ENCODE measurements around the gene LINGO3.

Gene LINGO3

GRCh38 chr19:2270423-2271233 lies 37.3 kb downstream of the LINGO3 start (continued):
- TF ChIP-seq, protein P1, sequence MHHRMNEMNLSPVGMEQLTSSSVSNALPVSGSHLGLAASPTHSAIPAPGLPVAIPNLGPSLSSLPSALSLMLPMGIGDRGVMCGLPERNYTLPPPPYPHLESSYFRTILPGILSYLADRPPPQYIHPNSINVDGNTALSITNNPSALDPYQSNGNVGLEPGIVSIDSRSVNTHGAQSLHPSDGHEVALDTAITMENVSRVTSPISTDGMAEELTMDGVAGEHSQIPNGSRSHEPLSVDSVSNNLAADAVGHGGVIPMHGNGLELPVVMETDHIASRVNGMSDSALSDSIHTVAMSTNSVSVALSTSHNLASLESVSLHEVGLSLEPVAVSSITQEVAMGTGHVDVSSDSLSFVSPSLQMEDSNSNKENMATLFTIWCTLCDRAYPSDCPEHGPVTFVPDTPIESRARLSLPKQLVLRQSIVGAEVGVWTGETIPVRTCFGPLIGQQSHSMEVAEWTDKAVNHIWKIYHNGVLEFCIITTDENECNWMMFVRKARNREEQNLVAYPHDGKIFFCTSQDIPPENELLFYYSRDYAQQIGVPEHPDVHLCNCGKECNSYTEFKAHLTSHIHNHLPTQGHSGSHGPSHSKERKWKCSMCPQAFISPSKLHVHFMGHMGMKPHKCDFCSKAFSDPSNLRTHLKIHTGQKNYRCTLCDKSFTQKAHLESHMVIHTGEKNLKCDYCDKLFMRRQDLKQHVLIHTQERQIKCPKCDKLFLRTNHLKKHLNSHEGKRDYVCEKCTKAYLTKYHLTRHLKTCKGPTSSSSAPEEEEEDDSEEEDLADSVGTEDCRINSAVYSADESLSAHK (tag by site-specific recombination; IDR thresholded peaks at IDR 0.05): peak; percentile 11; the same call in 1 of the 2 replicates
- TF ChIP-seq, protein P2, sequence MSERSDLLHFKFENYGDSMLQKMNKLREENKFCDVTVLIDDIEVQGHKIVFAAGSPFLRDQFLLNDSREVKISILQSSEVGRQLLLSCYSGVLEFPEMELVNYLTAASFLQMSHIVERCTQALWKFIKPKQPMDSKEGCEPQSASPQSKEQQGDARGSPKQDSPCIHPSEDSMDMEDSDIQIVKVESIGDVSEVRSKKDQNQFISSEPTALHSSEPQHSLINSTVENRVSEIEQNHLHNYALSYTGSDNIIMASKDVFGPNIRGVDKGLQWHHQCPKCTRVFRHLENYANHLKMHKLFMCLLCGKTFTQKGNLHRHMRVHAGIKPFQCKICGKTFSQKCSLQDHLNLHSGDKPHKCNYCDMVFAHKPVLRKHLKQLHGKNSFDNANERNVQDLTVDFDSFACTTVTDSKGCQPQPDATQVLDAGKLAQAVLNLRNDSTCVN (tag by site-specific recombination; optimal IDR thresholded peaks at IDR 0.05): peak; percentile 93
- peak; percentile 23 for TF ChIP-seq ZFHX2 (tag by site-specific recombination; conservative IDR thresholded peaks at IDR 0.05)
- TF ChIP-seq ZNF488 (tag by site-specific recombination; IDR thresholded peaks at IDR 0.05): no peak
- peak; percentile 93; the same call in 1 of the 2 replicates for TF ChIP-seq KLF1 (tag by site-specific recombination; IDR thresholded peaks at IDR 0.05)
- no peak for TF ChIP-seq MZF1 (tag by site-specific recombination; IDR thresholded peaks at IDR 0.05; ENCODE audit: borderline replicate concordance)
- TF ChIP-seq ZSCAN30 (tag by site-specific recombination; IDR thresholded peaks at IDR 0.05): 0 out of 2 replicates have a peak, but pooled peaks have one; percentile 19
- no peak for TF ChIP-seq HOXD13 (CRISPR knock-in tag; IDR thresholded peaks at IDR 0.05; ENCODE audit: borderline replicate concordance)
- TF ChIP-seq, protein P3, sequence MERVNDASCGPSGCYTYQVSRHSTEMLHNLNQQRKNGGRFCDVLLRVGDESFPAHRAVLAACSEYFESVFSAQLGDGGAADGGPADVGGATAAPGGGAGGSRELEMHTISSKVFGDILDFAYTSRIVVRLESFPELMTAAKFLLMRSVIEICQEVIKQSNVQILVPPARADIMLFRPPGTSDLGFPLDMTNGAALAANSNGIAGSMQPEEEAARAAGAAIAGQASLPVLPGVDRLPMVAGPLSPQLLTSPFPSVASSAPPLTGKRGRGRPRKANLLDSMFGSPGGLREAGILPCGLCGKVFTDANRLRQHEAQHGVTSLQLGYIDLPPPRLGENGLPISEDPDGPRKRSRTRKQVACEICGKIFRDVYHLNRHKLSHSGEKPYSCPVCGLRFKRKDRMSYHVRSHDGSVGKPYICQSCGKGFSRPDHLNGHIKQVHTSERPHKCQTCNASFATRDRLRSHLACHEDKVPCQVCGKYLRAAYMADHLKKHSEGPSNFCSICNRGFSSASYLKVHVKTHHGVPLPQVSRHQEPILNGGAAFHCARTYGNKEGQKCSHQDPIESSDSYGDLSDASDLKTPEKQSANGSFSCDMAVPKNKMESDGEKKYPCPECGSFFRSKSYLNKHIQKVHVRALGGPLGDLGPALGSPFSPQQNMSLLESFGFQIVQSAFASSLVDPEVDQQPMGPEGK (tag by site-specific recombination; IDR thresholded peaks at IDR 0.05): peak; percentile 87
- TF ChIP-seq YY1 (tag by site-specific recombination; IDR thresholded peaks at IDR 0.05): peak; percentile 89
- peak; percentile 28; the same call in 1 of the 2 replicates for TF ChIP-seq ZNF629 (tag by site-specific recombination; IDR thresholded peaks at IDR 0.05)
- 0 out of 2 replicates have a peak, but pooled peaks have one; percentile 11 for TF ChIP-seq ZNF423 (tag by site-specific recombination; IDR thresholded peaks at IDR 0.05)
- TF ChIP-seq ZBTB20 (tag by site-specific recombination; IDR thresholded peaks at IDR 0.05): peak; percentile 42; the same call in 1 of the 2 replicates
- no peak for TF ChIP-seq ZFP41 (tag by site-specific recombination; IDR thresholded peaks at IDR 0.05; ENCODE audit: borderline replicate concordance)
- peak; percentile 87 for TF ChIP-seq ZBTB7A (tag by site-specific recombination; IDR thresholded peaks at IDR 0.05; ENCODE audit: low read depth)
- no peak for TF ChIP-seq EGR2 (tag by site-specific recombination; IDR thresholded peaks at IDR 0.05; ENCODE audit: low read depth)
- no peak for TF ChIP-seq RBAK (tag by site-specific recombination; IDR thresholded peaks at IDR 0.05)
- TF ChIP-seq ZFP69B (tag by site-specific recombination; IDR thresholded peaks at IDR 0.05): peak; percentile 80
- peak; percentile 61; the same call in 1 of the 2 replicates for TF ChIP-seq PRDM10 (tag by site-specific recombination; IDR thresholded peaks at IDR 0.05)
- TF ChIP-seq SP7 (tag by site-specific recombination; IDR thresholded peaks at IDR 0.05): 0 out of 2 replicates have a peak, but pooled peaks have one; percentile 40
- peak; percentile 79 for TF ChIP-seq ZIC2 (tag by site-specific recombination; IDR thresholded peaks at IDR 0.05)
- TF ChIP-seq KLF8 (tag by site-specific recombination; IDR thresholded peaks at IDR 0.05): peak; percentile 96
- TF ChIP-seq KLF7 (tag by site-specific recombination; IDR thresholded peaks at IDR 0.05; ENCODE audit: borderline replicate concordance): peak; percentile 26; the same call in 1 of the 2 replicates
- TF ChIP-seq FEZF1 (tag by site-specific recombination; IDR thresholded peaks at IDR 0.05): 0 out of 2 replicates have a peak, but pooled peaks have one; percentile 22
- peak; percentile 49 for TF ChIP-seq KLF16 (tag by site-specific recombination; IDR thresholded peaks at IDR 0.05)
- TF ChIP-seq, protein P4, sequence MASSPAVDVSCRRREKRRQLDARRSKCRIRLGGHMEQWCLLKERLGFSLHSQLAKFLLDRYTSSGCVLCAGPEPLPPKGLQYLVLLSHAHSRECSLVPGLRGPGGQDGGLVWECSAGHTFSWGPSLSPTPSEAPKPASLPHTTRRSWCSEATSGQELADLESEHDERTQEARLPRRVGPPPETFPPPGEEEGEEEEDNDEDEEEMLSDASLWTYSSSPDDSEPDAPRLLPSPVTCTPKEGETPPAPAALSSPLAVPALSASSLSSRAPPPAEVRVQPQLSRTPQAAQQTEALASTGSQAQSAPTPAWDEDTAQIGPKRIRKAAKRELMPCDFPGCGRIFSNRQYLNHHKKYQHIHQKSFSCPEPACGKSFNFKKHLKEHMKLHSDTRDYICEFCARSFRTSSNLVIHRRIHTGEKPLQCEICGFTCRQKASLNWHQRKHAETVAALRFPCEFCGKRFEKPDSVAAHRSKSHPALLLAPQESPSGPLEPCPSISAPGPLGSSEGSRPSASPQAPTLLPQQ (tag by site-specific recombination; IDR thresholded peaks at IDR 0.05): peak; percentile 88
- TF ChIP-seq KLF9 (tag by site-specific recombination; IDR thresholded peaks at IDR 0.05; ENCODE audit: low read depth): peak; percentile 60; the same call in 1 of the 2 replicates
